Measurements from ENCODE around the gene TPP1.

- no peak for TF ChIP-seq POLR2A (IDR thresholded peaks at IDR 0.05)
- TF ChIP-seq, protein P1, sequence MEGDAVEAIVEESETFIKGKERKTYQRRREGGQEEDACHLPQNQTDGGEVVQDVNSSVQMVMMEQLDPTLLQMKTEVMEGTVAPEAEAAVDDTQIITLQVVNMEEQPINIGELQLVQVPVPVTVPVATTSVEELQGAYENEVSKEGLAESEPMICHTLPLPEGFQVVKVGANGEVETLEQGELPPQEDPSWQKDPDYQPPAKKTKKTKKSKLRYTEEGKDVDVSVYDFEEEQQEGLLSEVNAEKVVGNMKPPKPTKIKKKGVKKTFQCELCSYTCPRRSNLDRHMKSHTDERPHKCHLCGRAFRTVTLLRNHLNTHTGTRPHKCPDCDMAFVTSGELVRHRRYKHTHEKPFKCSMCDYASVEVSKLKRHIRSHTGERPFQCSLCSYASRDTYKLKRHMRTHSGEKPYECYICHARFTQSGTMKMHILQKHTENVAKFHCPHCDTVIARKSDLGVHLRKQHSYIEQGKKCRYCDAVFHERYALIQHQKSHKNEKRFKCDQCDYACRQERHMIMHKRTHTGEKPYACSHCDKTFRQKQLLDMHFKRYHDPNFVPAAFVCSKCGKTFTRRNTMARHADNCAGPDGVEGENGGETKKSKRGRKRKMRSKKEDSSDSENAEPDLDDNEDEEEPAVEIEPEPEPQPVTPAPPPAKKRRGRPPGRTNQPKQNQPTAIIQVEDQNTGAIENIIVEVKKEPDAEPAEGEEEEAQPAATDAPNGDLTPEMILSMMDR (IDR thresholded peaks at IDR 0.05) = no peak
- no peak for TF ChIP-seq POLR2AphosphoS5 (IDR thresholded peaks at IDR 0.05)
- no peak for TF ChIP-seq EP300 (IDR thresholded peaks at IDR 0.05)
Observed at GRCh38 chr11:6622261-6623171, 3.3 kb upstream of the TPP1 start.

All from upper lobe of left lung (tissue), 4 donors.